Left hindlimb (tissue), 1 donor: Measurements from ENCODE around the gene RPL37.
"Not testable (repeated sequence)": the region's sequence is repeated elsewhere in the genome, so short reads cannot be mapped to it uniquely, and the experiment has no call there.

Experiments used
- DNase-seq: peaks from one replicate; pipeline ENCODE4 v3.0.0-alpha.2; 2018

Gene RPL37

DNA sequence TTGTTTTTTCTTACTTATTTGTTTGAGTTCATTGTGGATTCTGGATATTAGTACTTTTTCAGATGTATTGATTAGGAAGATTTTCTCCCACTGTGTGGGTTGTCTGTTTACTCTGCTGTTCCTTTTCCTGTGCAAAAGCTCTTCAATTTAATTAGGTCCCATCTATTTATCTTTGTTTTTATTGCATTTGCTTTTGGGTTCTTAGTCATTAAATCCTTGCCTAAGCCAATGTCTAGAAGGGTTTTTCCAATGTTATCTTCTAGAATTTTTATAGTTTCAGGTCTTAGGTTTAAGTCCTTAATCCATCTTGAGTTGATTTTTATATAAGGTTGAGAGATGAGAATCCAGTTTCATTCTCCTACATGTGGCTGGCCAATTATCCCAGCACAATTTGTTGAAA is 40.7 kb downstream of the RPL37 start:
- DNase-seq = not testable (repeated sequence)

DNA sequence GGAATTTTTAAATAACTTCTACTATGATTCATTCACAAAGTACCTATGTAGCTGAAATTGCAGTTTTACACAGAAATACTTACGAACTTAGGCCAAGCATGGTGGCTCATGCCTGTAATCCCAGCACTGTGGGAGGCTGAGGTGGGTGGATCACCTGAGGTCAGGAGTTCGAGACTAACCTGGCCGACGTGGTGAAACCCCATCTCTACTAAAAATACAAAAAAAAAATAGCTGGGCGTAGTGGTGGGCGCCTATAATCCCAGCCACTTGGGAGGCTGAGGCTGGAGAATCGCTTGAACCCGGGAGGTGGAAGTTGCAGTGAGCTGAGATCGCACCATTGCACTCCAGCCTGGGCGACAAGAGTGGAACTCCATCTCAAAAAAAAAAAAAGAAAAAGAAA is 42.3 kb downstream of the RPL37 start:
- DNase-seq = not testable (repeated sequence)

DNA sequence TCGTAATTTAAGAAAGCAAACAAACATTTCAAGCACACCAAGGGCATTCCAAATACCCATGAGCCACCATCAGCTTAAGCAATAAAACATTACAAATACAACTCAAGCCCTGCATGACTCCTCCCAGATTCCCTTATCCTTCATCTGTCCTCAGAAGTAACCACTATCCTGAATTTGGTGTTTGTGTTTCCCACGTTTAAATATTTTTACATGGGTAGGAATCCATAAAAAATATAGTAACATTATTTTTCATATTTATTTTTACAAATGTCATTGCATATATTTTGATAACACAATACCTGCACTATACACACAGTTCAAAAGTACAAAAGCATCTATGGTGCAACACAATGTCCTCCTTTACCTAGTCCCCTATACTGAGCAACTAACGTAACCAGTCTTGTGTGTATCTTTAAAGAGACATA is 43.3 kb downstream of the RPL37 start:
- no peak for DNase-seq

DNA sequence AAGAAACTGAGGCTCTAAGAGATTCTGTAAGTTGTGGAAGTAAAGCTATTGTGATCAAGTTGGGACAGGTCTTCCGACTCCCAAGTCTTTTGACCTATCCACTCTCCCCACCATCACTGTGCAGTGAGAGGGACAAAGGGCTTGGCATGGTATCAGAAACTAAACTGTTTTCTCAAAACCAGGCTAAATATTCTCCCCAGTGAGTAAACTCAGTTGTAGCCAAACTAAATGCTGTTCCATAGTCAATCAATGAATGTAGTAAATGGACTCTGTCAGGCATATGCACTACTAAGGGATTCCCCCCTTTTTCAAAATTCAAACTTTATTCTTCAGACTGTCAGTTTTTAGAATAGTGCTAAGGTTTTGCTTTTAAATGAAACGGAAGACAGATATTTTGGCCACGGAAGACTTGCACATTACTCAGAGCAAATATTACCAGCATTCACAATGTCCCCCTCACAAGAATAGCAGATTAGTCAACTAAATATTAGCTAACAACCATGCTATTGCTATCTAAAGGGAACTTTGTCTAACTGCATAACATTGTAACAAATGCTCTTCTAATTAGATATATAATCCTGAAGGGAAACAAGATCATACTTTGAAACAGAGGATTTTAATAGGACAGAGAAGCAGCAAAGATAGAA is 44.0 kb downstream of the RPL37 start:
- DNase-seq = no peak

DNA sequence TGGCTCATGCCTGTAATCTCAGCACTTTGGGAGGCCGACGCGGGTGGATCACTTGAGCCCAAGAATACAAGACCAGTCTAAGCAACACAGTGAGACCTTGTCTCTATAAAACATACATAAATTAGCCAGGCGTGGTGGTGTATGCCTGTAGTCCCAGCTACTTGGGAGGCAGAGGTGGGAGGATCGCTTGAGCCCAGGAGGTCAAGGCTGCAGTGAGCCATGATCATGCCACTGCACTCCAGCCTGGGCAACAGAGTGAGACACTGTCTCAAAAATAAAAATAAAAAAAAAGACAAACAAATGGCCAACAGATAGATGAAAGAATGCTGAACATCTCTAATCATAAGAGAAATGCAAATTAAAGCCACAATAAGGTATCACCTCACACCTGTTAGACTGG is 46.1 kb downstream of the RPL37 start:
- DNase-seq = not testable (repeated sequence)

DNA sequence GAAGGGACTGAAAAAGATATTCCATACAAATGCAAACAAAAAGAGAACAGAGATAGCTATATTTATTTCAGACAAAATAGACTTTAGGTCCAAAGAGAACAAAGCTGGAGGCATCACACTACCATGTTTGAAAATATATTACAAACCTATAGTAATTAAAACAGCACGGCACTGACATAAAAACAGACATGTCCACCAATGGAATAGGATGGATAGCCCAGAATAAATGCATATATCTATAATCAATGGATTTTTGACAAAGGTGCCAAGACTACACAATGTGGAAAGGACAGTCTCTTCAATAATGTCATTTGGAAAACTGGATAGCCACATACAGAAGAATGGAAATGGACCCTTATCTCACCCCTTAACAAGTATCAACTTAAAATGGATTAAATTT is 47.0 kb downstream of the RPL37 start:
- DNase-seq = no peak

DNA sequence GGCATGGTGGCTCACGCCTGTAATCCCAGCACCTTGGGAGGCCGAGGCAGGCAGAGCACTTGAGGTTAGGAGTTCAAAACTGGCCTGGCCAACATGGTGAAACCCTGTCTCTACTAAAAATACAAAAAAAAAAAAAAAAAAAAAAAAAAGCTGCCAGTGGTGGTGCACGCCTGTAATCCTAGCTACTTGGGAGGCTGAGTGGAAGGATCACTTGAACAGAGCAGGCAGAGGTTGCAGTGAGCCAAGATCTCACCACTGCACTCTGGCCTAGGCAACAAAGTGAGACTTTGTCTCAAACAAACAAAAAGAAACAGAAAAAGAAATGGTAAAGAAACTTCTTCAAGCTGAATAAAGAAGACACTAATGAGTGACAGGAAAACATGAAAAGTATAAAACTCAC is 48.4 kb downstream of the RPL37 start:
- DNase-seq = not testable (repeated sequence)

DNA sequence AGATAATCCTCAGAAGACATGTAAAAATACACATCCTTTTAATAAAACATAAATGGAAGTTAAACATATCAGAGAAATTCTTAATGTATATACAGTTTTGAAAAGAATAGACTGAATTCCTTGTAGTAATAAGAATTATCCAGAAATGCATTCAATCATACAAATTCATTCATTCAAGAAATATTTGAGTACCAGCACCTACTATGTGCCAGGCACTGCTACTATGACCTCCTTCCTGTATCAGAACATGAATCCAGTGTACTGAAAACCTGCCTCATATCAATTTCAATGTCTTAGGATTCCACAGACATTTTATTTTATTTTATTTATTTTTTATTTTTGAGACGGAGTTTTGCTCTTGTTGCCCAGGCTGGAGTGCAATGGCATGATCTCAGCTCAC is 50.1 kb downstream of the RPL37 start:
- DNase-seq = no peak

DNA sequence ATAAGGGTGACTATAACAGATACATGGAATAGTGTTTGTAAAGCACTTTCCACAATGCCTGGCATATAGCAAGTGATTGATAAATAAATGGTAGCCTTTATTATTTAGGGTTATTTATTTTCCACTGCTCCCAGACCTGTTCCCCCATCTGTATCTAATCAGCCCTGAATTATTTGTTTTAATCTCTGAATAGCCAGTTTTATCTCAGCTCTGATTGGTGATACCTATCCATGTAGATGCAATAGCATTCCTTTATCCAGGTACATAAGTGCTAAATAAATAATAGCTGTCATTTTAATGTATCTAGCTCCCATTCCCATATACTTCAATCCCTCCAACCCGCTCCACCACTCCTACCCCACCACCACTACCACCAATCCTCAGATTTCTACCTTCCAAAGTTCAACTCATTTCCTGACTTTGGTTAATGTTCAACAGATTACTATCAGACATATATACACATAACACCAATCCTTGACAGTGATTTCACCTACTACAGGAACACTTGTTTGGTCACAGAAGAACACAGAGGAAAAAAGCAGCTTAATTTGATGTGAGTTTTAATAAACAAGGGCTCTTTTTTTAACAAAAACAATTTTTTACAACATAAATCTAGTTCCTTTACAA is 50.9 kb downstream of the RPL37 start:
- no peak for DNase-seq

DNA sequence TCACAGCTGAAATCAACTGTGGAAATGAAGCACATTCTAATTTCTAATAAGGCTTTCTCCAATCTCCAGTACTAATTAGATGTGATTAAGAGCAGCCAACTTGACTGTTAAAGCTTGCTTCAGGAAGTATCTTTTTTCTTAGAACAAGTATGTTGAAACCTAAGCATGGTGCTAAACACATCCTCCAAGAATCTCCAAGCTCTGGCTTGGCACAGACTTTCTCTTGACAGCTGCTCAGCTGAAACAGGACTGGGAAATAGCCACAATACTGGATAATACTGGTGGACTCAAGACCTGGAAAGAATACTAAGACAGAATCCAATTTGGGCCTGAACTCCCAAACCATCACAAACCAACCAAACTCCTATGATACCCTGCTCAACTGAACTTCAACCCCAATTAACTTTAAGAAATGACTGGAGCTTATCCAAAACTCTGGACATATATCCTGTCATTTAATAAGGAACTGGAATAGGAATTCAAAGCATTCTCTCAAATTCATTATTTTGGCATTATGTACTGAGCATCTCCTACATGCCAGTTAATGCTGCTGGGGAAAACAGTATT is 53.1 kb downstream of the RPL37 start:
- no peak for DNase-seq

DNA sequence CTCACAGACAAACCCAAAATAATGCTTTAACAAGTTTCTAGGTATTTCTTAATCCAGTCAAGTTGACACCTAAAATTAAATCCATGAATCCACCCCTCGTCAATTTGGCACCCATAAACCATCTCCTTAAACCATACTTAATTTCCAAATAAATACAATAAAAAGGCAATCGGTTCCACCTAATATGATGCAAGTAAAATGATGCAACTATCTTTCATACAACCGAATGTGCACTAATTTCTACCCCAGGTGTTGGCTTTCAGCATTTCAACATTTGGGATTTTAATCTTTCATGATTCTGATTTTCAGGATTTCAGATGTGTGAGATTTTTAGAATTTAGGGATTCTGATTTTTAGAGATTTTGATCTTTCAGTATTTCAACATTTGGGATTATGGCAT is 54.2 kb downstream of the RPL37 start:
- no peak for DNase-seq

DNA sequence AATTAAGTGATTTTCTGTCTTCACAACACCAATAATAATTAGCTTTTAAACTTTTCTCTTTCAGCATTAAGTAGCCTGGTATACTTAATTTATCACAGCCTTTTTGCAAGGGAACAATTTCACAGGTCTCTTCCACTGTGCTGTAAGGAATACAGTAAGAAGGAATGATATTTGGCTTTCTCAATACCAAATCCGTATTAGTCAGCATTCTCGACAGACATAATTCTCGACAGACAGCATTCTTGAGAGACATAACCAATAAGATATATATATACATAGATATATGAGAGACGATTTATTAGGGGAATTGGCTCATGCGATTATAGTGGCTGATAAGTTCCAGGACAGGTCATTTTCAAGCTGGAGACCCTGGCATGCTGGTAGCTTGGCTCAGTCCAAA is 54.8 kb downstream of the RPL37 start:
- DNase-seq = no peak

DNA sequence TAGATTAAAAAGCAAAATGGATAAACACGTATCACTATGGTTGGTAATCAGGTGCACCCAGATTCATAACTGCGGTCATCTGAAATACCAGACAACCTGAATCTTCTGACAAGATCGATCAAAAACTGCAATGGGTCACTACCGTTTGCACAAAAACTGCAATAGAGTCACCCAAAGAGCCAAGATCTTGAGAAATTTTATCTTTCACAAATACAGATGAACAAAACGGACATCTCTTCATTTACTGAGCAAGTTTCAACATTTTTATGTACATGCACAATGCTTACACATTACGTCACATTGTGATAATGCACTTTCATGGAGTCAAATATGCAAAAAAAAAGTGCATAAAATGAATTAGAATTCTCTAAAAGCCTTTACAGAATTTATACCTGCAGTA is 55.5 kb downstream of the RPL37 start:
- no peak for DNase-seq

DNA sequence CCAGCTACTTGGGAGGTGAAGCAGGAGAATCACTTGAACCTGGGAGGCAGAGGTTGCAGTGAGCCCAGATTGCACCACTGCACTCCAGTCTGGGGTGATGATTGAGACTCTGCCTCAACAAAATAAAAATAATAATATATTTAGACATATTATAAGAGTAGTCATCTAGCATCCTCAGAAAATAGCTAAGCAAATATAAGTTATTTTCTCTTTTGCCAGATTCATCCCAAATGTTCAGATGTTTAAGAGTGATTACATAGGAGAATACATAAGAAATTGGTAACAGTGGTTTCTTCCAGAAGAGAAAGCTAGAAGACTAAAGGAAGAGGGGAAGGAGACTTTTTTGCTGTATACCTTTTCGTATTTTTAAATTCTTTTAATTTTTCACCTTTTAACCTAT is 56.9 kb downstream of the RPL37 start:
- DNase-seq = no peak

DNA sequence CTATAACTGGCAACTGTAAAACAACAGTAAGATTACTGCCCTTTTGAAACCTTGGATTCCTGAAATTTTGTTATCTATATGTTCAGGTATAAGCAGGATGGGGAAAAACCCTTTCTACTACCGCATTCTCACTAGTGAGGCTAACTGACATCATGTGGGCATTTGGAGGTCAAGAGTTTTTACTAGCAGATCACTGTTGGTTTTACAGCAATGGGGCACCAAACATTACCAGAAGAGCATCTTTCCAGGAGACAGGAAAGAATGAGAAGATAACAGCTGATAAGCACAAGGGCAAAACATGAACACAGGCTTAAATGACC is 58.4 kb downstream of the RPL37 start:
- DNase-seq = no peak

DNA sequence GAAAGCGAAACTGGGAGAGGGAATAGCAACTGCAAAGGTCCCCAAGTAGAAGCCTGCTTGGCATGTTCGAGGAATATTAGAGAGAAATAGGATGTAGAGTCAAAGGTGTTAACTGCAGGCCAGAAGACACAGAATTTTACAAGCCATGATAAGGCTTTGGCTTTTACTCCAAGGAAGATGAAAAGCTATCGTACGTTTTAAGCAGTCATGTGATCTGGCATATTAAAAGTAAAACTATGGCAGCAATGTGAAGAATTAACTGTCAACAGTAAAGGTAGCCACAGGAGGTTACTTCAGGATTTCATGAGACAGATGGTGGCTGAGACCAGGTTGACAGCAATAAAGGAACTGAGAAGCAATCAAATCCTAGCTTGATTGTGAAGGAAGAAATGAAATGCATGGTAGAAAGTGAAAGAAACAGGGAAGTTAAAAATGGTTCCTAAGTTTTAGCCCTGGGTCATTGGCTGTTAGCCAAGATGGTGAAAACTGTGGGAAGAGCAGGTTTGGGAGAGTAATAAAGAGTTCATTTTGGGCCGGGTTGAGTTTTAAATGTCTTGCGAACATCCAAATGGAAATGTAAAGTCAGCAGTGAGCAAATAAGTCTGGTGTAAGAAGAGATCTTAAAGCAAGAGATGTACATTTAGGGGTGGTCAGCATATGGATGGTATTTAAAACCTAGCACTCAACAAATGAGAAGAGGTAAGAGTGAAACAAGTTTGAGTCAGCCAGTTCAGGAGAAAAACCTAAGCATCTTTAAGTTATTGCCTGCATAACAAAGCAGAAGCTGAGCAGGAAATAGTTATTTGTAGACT is 59.0 kb downstream of the RPL37 start:
- DNase-seq = no peak
